ENCODE results near the gene EPHA3. TPM values are rescaled to one million over a fixed set of nuclear protein-coding genes. Genes with fewer than 3 reads are reported as not detected.

Gene EPHA3
- total and polyA plus RNA-seq, 9 of the 15 experiments (the other 6 are each of a cell fraction or from before 2014, with no cell fraction given): not detected

GRCh38 chr3:89504432-89504831 lies 397.0 kb downstream of the EPHA3 start:
- WGBS (ENCODE audit: insufficient coverage, low coverage, missing lambda C conversion rate): 0% methylated on average over 3 of the region's 4 CpGs
- Histone ChIP-seq H3K27ac (ENCODE audit: extremely low read depth, low read depth, low read length) (no peak overlapping the region), H4K20me1 (replicated peaks; ENCODE audit: control insufficient read depth, insufficient read depth, low read length) (no peaks in the 10 kb centered on the region), H3K4me3 (no peak overlapping the region), H3K9me3 (replicated peaks; ENCODE audit: control insufficient read depth, insufficient read depth, low read depth, low read length) (no peaks in the 10 kb centered on the region), H3K79me2 (ENCODE audit: control insufficient read depth, insufficient read depth, low read length) (no peaks in the 10 kb centered on the region), H3K4me1 (replicated peaks in 1 of 2; ENCODE audit: control insufficient read depth in 2 of 2, insufficient read depth in 2 of 2, low read length in 2 of 2) (no peaks in the 10 kb centered on the region), H3K4me2 (ENCODE audit: insufficient read depth, low read length) (no peak overlapping the region), H3K9me1 (ENCODE audit: control insufficient read depth, insufficient read depth, low read length) (no peaks in the 10 kb centered on the region), H3K27me3 (ENCODE audit: control insufficient read depth in 2 of 2, insufficient read depth in 2 of 2, low read length in 2 of 2) (no peaks in the 10 kb centered on the region), H2AFZ (ENCODE audit: low read depth, low read length) (no peak overlapping the region), H3K36me3 (ENCODE audit: control insufficient read depth, insufficient read depth, low read length) (no peaks in the 10 kb centered on the region), H3K9ac (ENCODE audit: insufficient read depth in 1 of 2, low read depth in 2 of 2, low read length in 2 of 2) (no peak overlapping the region)
- FAIRE-seq (no peak), ATAC-seq (no peak), DNase-seq (ENCODE audit: extremely low read depth in 1 of 4, low spot score in 3 of 4) (no peak)
- TF ChIP-seq THRB (CRISPR knock-in tag; conservative IDR thresholded peaks at IDR 0.05) (no peak), CHD4 (IDR thresholded peaks at IDR 0.05; ENCODE audit: insufficient read depth, insufficient replicate concordance, low read depth, low read length, poor library complexity, severe bottlenecking) (no peak), CSDE1 (IDR thresholded peaks at IDR 0.05) (no peak), MCM3 (IDR thresholded peaks at IDR 0.05) (no peak), BCOR (IDR thresholded peaks at IDR 0.05) (no peak), TAF7 (tag; IDR thresholded peaks at IDR 0.05) (no peak), SFPQ (IDR thresholded peaks at IDR 0.05; ENCODE audit: low read depth, low read length) (no peak), TRIM28 (IDR thresholded peaks at IDR 0.05) (no peak)
- ChIA-PET CTCF (ENCODE audit: low intra/inter-chr PET ratio) (no interaction called here), POLR2A (no interaction called here)
- BruUV-seq (replicated peaks): no TSS peak
- intact Hi-C loops (cut with micrococcal nuclease) (no loop called here), in situ Hi-C loops (cut with MboI) (no loop called here)

Data from K562 (cell line).